CD4-positive, alpha-beta T cell treated with Interleukin-1 beta for 1 hour (primary cell): ENCODE measurements around the gene TNFRSF19.
"Not testable (repeated sequence)": the region's sequence is repeated elsewhere in the genome, so short reads cannot be mapped to it uniquely, and the experiment has no call there.

Experiments used
- DNase-seq, 2 donors: peaks; one replicate each; pipeline ENCODE4 v3.0.0-alpha.2; 2020 to 2022

TNFRSF19 gene

GRCh38 chr13:23656637-23657371 is 86.6 kb downstream of the TNFRSF19 start:
- no peak for DNase-seq

- DNase-seq: no peak
These were observed 88.8 kb downstream of the TNFRSF19 start for GRCh38 chr13:23658929-23659541.

GRCh38 chr13:23660249-23660648 is 90.0 kb downstream of the TNFRSF19 start:
- DNase-seq: no peak

- DNase-seq: no peak
These were observed 96.4 kb downstream of the TNFRSF19 start for GRCh38 chr13:23666582-23666981.

GRCh38 chr13:23667750-23668149 is 97.5 kb downstream of the TNFRSF19 start:
- DNase-seq: no peak

GRCh38 chr13:23668562-23668961 is 98.3 kb downstream of the TNFRSF19 start:
- no peak for DNase-seq

GRCh38 chr13:23670793-23671192 is 100.6 kb downstream of the TNFRSF19 start:
- DNase-seq: no peak

GRCh38 chr13:23671377-23671776 is 101.2 kb downstream of the TNFRSF19 start:
- DNase-seq: no peak

- DNase-seq: no peak
These were observed 101.7 kb downstream of the TNFRSF19 start for GRCh38 chr13:23671897-23672296.

GRCh38 chr13:23672616-23673015 is 102.4 kb downstream of the TNFRSF19 start:
- DNase-seq: no peak

- DNase-seq: no peak
These were observed 103.1 kb downstream of the TNFRSF19 start for GRCh38 chr13:23673354-23673753.

GRCh38 chr13:23673867-23674605 is 103.8 kb downstream of the TNFRSF19 start:
- DNase-seq: no peak

- DNase-seq: no peak
These were observed 104.8 kb downstream of the TNFRSF19 start for GRCh38 chr13:23674795-23675640.

- not testable (repeated sequence) for DNase-seq
These were observed 107.6 kb downstream of the TNFRSF19 start for GRCh38 chr13:23677679-23678288.

GRCh38 chr13:23678795-23679194 is 108.6 kb downstream of the TNFRSF19 start:
- no peak for DNase-seq

GRCh38 chr13:23679220-23679619 is 109.0 kb downstream of the TNFRSF19 start:
- no peak for DNase-seq

- no peak for DNase-seq
These were observed 110.8 kb downstream of the TNFRSF19 start for GRCh38 chr13:23680845-23681669.

- DNase-seq: no peak
These were observed 112.9 kb downstream of the TNFRSF19 start for GRCh38 chr13:23683084-23683483.

- DNase-seq: no peak
These were observed 114.4 kb downstream of the TNFRSF19 start for GRCh38 chr13:23684647-23685046.

- no peak for DNase-seq
These were observed 115.2 kb downstream of the TNFRSF19 start for GRCh38 chr13:23685416-23685815.

- DNase-seq: no peak
These were observed 116.7 kb downstream of the TNFRSF19 start for GRCh38 chr13:23686948-23687347.

GRCh38 chr13:23687614-23688013 is 117.4 kb downstream of the TNFRSF19 start:
- DNase-seq: no peak
